Fibroblast of the aortic adventitia (primary cell): Measurements from ENCODE around the gene RNASE9. TPM values are rescaled to one million over a fixed set of nuclear protein-coding genes. Genes with fewer than 3 reads are reported as not detected.

ENCODE experiments used
- DNase-seq: peaks from one replicate; pipeline ENCODE4 v3.0.0-alpha.2; 2010; ENCODE audit warnings: low read depth
- H3K4me3 ChIP-seq: 2 replicates; pipeline ENCODE4 v1.5.1; 2011; ENCODE audit warnings: low read depth, mild to moderate bottlenecking, control low read depth, low read length, moderate library complexity
- CTCF ChIP-seq: IDR thresholded peaks from 2 replicates; pipeline ENCODE4 v1.5.1; 2011; ENCODE audit warnings: mild to moderate bottlenecking, low read length, control low read depth, inconsistent platforms; ENCODE audit not compliant: insufficient read depth
- total RNA-seq: library from RNA; depleted of rRNA; stranded (reverse); fragments of >200 nt; gene quantifications from 2 replicates; pipeline ENCODE4 v1.2.3, GENCODE V29; 2012; ENCODE audit warnings: low replicate concordance

The RNASE9 gene
- not detected in 2 replicates for total RNA-seq

- no peak within 1 kb of the TSS for H3K4me3 ChIP-seq
- TF ChIP-seq CTCF, result no peak
- no peak for DNase-seq
Observed at GRCh38 chr14:20560961-20561360, at the start of gene RNASE9. Gene RNASE9 (minus strand): TSS chr14:20561047.

GRCh38 chr14:20610002-20610765 is 49.3 kb upstream of the RNASE9 start:
- peak overlapping the region; percentile 91 for H3K4me3 ChIP-seq
- DNase-seq, result peak; percentile 87
- no peak for TF ChIP-seq CTCF

DNA sequence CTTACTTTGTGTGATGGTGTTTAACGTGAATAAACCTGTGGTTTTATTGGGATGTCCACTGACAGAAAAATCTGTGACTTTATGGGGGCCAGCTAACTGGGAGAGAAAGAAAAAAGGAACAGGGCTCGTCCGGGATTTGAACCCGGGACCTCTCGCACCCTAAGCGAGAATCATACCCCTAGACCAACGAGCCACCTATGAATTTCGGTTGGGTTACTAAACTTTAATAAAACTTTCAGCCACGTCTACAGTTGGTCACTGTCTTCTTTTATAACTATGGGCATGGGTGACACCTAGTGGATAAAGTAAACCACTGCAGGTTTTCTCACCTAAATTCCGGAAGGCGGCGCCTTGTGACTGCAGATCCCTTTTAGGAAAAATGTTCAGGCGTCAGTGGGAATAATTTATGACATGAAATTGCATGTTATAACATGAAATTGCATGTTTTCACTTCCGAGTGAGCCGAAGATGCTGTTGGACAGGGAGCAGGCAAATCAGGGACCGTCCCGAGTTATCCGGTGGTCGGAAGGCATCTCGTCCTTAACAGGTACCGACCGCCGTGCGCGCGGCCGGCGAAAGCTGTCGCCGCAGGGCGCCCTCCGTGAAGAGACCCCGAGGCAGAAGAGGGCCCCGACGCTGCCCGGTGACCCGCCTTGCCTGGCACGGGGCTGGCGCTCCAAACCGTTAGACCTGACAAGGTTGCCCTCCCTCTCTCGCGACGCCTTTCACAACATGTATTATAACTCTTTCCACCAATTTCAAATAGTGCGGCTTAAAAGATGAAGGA is 48.6 kb upstream of the RNASE9 start:
- DNase-seq, result peak; percentile 96
- TF ChIP-seq CTCF, result peak; percentile 90
- H3K4me3 ChIP-seq, result peak overlapping the region; percentile 91

- H3K4me3 ChIP-seq, result no peak overlapping the region
- TF ChIP-seq CTCF, result no peak
- DNase-seq, result no peak
Observed at GRCh38 chr14:20608383-20609110, 47.7 kb upstream of the RNASE9 start.

GRCh38 chr14:20607617-20608016 is 46.8 kb upstream of the RNASE9 start:
- H3K4me3 ChIP-seq, result no peak overlapping the region
- no peak for DNase-seq
- TF ChIP-seq CTCF, result no peak

DNA sequence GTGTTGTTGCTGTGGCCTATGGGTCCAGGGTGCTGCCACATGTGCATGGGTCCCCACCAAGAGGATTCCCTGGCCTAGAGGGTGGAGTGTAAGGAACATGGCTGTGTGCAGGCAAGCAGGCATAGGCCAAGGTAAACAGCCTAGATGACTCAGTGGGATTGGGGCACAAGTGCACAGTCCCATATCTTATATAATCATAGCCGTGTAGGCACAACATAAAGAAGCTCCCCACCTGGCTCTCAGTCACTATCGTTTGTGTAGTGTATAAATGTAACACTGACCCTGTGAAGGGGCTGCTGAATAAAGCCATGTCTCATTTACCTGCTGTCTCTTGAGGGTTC is 46.0 kb upstream of the RNASE9 start:
- TF ChIP-seq CTCF, result no peak
- H3K4me3 ChIP-seq, result no peak overlapping the region
- no peak for DNase-seq
